Mucosa of rectum (tissue), 2 donors: Measurements from ENCODE around the gene TSPAN18.

Experiments used
- H3K27ac ChIP-seq, 2 donors: one replicate each; pipeline ENCODE4 v1.7.0; 2013; ENCODE audit warnings: inconsistent platforms in 2 of 2, low read depth in 2 of 2, low read length in 2 of 2
- H3K27me3 ChIP-seq, 2 donors: one replicate each; pipeline ENCODE4 v1.7.0; 2013; ENCODE audit warnings: low read length in 2 of 2; ENCODE audit not compliant: control insufficient read depth in 2 of 2, insufficient read depth in 2 of 2
- H3K36me3 ChIP-seq, 2 donors: one replicate each; pipeline ENCODE4 v1.7.0; 2013; ENCODE audit warnings: low read length in 2 of 2; ENCODE audit not compliant: control insufficient read depth in 2 of 2, insufficient read depth in 2 of 2
- H3K4me1 ChIP-seq, 2 donors: one replicate each; pipeline ENCODE4 v1.7.0; 2013; ENCODE audit warnings: low read length in 2 of 2, mild to moderate bottlenecking in 1 of 2; ENCODE audit not compliant: control insufficient read depth in 2 of 2, insufficient read depth in 2 of 2
- H3K4me3 ChIP-seq, 2 donors: one replicate each; pipeline ENCODE4 v1.7.0; 2013; ENCODE audit warnings: low read length in 2 of 2
- H3K9ac ChIP-seq, 2 donors: one replicate each; pipeline ENCODE4 v1.7.0; 2013; ENCODE audit warnings: low read length in 2 of 2, low read depth in 1 of 2, mild to moderate bottlenecking in 1 of 2
- H3K9me3 ChIP-seq, 2 donors: one replicate each; pipeline ENCODE4 v1.7.0; 2013; ENCODE audit warnings: low read length in 2 of 2; ENCODE audit not compliant: control insufficient read depth in 2 of 2
- donor health status: healthy.
- donor health status: Normal muscosa, but diverticular disease.

The TSPAN18 gene

DNA sequence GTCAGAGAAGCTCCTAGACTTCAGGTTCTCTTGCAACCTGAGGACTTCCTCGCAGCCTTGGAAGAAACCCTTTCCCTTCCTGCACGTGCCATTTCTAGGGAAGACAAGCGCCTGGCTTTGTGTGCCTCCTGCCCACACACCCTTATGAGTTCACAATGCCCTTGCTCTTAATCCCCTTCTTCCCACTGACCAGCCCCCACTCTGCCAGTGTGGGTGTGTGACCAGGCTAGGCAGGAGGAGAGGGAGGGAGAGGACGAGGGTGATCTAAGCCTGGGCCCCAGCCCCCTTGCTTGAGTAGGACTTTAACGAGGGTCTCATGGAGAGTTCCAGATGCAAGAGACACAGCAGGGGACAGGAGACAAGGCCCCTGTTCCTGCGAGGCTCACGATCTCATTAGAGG lies 193.7 kb downstream of the TSPAN18 start:
- H3K4me3 ChIP-seq: no peak overlapping the region
- no peaks in the 10 kb centered on the region for H3K9me3 ChIP-seq
- no peak overlapping the region for H3K9ac ChIP-seq
- H3K27ac ChIP-seq: no peak overlapping the region
- no peaks in the 10 kb centered on the region for H3K27me3 ChIP-seq
- H3K4me1 ChIP-seq: no peaks in the 10 kb centered on the region
- peaks cover 0 to 2% of the 10 kb centered on the region in 2 donors for H3K36me3 ChIP-seq

- no peak overlapping the region for H3K27ac ChIP-seq
- no peaks in the 10 kb centered on the region for H3K9me3 ChIP-seq
- H3K9ac ChIP-seq: no peak overlapping the region
- no peaks in the 10 kb centered on the region for H3K27me3 ChIP-seq
- no peak overlapping the region for H3K4me3 ChIP-seq
- no peaks in the 10 kb centered on the region for H3K4me1 ChIP-seq
- H3K36me3 ChIP-seq: peaks cover 0 to 2% of the 10 kb centered on the region in 2 donors
These were observed 196.4 kb downstream of the TSPAN18 start for GRCh38 chr11:44923115-44923514.

DNA sequence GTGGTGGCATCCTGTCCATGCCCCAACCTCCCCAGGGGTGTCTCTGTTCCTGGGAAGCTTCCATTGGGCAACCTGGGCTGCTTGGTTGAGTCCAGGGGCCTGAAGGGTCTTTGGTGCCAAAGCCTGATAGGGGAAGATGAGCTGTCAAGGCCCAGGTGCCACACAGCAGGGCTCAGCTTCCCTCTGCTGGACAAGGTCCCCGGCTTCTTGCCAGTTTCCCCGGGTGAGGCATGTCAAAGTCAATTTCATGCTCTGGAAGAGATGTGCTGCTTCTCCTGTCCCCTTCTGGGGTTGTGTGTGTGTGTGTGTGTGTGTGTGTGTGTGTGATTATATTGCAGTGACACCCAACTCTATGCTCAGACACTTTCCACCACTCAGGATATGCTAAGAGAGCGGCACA lies 197.0 kb downstream of the TSPAN18 start:
- H3K36me3 ChIP-seq: peaks cover 0 to 2% of the 10 kb centered on the region in 2 donors
- no peaks in the 10 kb centered on the region for H3K4me1 ChIP-seq
- H3K4me3 ChIP-seq: no peak overlapping the region
- H3K9me3 ChIP-seq: no peaks in the 10 kb centered on the region
- H3K9ac ChIP-seq: no peak overlapping the region
- no peaks in the 10 kb centered on the region for H3K27me3 ChIP-seq
- H3K27ac ChIP-seq: no peak overlapping the region

DNA sequence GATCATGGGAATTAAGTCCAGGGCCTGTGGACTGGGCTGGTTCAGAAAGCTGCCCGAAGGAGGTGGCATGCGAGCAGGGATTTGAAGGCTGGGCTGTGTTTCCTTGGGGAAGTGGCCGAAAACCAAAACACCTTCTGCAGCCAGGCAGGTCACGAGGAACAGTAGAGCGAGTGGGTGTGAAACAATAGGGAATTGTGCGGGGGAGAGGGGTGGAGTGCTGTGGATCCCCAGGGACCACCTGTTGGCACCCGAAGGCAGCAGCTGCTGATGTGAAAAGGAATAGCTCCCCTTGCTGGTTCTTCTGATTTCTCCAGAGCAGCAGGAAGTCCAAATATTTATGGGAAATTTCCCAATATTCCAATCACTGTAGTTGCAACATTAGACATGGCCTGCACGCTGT lies 199.3 kb downstream of the TSPAN18 start:
- H3K4me1 ChIP-seq: no peaks in the 10 kb centered on the region
- H3K27me3 ChIP-seq: no peaks in the 10 kb centered on the region
- no peaks in the 10 kb centered on the region for H3K36me3 ChIP-seq
- H3K9ac ChIP-seq: no peak overlapping the region
- H3K4me3 ChIP-seq: no peak overlapping the region
- H3K27ac ChIP-seq: no peak overlapping the region
- no peaks in the 10 kb centered on the region for H3K9me3 ChIP-seq

DNA sequence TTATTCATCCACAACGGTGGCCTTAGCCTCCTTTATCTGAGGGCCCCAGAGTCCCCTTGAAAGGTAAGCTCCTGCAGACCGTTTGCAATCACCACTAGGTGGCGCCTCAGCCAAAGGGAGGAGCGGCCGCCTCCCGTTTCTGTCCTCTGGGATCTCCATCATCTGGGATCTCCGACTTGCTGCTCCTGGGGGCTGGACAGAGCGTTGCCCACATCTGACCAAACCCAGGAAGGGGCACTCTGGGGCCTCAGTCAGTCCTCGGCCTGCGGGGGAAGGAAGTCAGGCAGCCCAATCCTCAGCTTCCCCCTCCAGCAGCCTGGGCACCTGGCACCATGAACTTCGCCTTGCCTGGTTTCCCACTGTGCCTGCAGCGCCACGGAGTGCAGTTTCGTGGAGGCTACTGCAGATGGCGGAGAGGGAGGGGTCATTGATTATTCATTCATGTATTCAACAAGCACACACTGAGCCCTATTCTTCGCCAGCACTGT lies 200.5 kb downstream of the TSPAN18 start:
- no peak overlapping the region for H3K4me3 ChIP-seq
- H3K9me3 ChIP-seq: no peaks in the 10 kb centered on the region
- no peak overlapping the region for H3K27ac ChIP-seq
- no peaks in the 10 kb centered on the region for H3K27me3 ChIP-seq
- no peaks in the 10 kb centered on the region for H3K36me3 ChIP-seq
- no peaks in the 10 kb centered on the region for H3K4me1 ChIP-seq
- H3K9ac ChIP-seq: no peak overlapping the region

GRCh38 chr11:44928144-44928543 lies 201.4 kb downstream of the TSPAN18 start:
- H3K9ac ChIP-seq: no peak overlapping the region
- no peaks in the 10 kb centered on the region for H3K36me3 ChIP-seq

DNA sequence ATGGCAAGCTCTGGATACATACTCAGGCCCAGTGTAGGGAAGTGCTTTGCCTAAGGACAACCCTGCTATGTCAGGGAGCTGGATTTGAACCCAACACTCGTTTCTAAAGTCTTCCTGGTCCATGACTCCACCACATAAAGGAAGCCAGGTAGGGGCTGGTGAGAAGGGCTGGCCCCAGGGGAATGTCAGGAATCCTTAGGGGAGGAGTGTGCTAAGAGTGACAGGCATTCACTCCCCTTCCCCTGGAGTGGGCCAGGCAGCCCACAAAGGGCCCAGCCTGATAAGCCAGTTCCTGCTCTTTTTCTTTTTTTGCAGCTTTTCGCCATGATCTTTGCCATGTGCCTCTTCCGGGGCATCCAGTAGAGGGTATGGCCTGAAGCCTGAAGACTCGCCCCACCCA lies 202.1 kb downstream of the TSPAN18 start:
- H3K9ac ChIP-seq: no peak overlapping the region
- H3K27ac ChIP-seq: no peak overlapping the region
- H3K9me3 ChIP-seq: no peaks in the 10 kb centered on the region
- no peak overlapping the region for H3K4me3 ChIP-seq
- no peaks in the 10 kb centered on the region for H3K27me3 ChIP-seq
- no peaks in the 10 kb centered on the region for H3K4me1 ChIP-seq
- H3K36me3 ChIP-seq: no peaks in the 10 kb centered on the region

More at GRCh38 chr11:44928144-44928543, 201.4 kb downstream of the TSPAN18 start:
- Histone ChIP-seq H3K4me3 (no peak overlapping the region), H3K4me1 (no peaks in the 10 kb centered on the region), H3K9me3 (no peaks in the 10 kb centered on the region), H3K27ac (no peak overlapping the region), H3K27me3 (no peaks in the 10 kb centered on the region)

GRCh38 chr11:44930588-44931302 lies 204.0 kb downstream of the TSPAN18 start:
- Histone ChIP-seq H3K9me3 (no peaks in the 10 kb centered on the region), H3K4me1 (no peaks in the 10 kb centered on the region), H3K4me3 (no peak overlapping the region), H3K27me3 (no peaks in the 10 kb centered on the region), H3K36me3 (peaks cover 10 to 13% of the 10 kb centered on the region in 2 donors), H3K27ac (no peak overlapping the region), H3K9ac (no peak overlapping the region)

DNA sequence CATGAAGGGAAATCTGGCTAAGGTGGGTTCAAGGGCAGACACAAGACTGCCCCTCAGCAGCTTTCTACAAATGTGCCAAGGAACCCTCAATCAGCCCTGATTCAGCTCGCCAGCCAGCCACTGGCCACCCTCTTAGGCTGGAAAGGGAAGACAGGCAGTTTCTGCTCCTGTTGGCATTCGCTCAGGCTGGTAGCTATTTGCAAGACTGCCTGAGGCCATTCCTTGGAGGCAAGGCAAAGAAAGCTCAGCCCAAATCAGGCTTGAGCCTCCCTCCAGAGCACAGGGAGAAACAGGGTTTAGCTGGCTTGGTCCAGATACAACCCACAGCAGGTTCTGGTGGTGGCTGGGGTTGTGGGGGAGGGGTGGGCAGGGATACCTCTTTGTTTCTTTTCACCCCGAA lies 204.7 kb downstream of the TSPAN18 start:
- no peaks in the 10 kb centered on the region for H3K9me3 ChIP-seq
- no peaks in the 10 kb centered on the region for H3K4me1 ChIP-seq
- no peak overlapping the region for H3K4me3 ChIP-seq
- peaks cover 10 to 13% of the 10 kb centered on the region in 2 donors for H3K36me3 ChIP-seq
- no peak overlapping the region for H3K9ac ChIP-seq
- H3K27me3 ChIP-seq: no peaks in the 10 kb centered on the region
- no peak overlapping the region for H3K27ac ChIP-seq

GRCh38 chr11:44934110-44934509 lies 207.3 kb downstream of the TSPAN18 start:
- H3K36me3 ChIP-seq: peaks cover 10 to 16% of the 10 kb centered on the region in 2 donors
- H3K9ac ChIP-seq: no peak overlapping the region
- H3K4me1 ChIP-seq: no peaks in the 10 kb centered on the region
- no peaks in the 10 kb centered on the region for H3K9me3 ChIP-seq
- H3K27me3 ChIP-seq: no peaks in the 10 kb centered on the region
- H3K4me3 ChIP-seq: no peak overlapping the region
- H3K27ac ChIP-seq: no peak overlapping the region
